HEK293 (cell line): ENCODE results near the gene ZNF821.

ENCODE experiments used
- GLI4 ChIP-seq: fragments of 450-650 bp; formaldehyde crosslinking; IDR thresholded peaks from 2 replicates; pipeline ENCODE4 v1.5.1; 2016; ENCODE audit warnings: missing biosample characterization, missing genetic modification characterization
- HOXA7 ChIP-seq: sonication (generic); formaldehyde crosslinking; IDR thresholded peaks from 2 replicates; pipeline ENCODE4 v1.8.1; 2022; ENCODE audit warnings: missing genetic modification reagents, borderline replicate concordance
- KLF10 ChIP-seq: fragments of 450-650 bp; IDR thresholded peaks from 2 replicates; pipeline ENCODE4 v1.5.1; 2018; ENCODE audit warnings: missing biosample characterization, mild to moderate bottlenecking, missing genetic modification characterization
- REPIN1 ChIP-seq: fragments of 450-650 bp; formaldehyde crosslinking; IDR thresholded peaks from 2 replicates; pipeline ENCODE4 v1.5.1; 2017; ENCODE audit warnings: missing biosample characterization, missing genetic modification characterization, low read depth
- SETDB1 ChIP-seq: IDR thresholded peaks from one replicate; pipeline ENCODE4 v1.6.1; 2017; ENCODE audit warnings: mild to moderate bottlenecking, low read length, moderate library complexity, mixed read lengths; ENCODE audit not compliant: insufficient read length
- WT1 ChIP-seq: fragments of 450-650 bp; formaldehyde crosslinking; IDR thresholded peaks from 2 replicates; pipeline ENCODE4 v1.5.1; 2016; ENCODE audit warnings: missing biosample characterization, missing genetic modification characterization
- ZBTB17 ChIP-seq: fragments of 450-650 bp; formaldehyde crosslinking; IDR thresholded peaks from 2 replicates; pipeline ENCODE4 v1.5.1; 2016; ENCODE audit warnings: missing biosample characterization, missing genetic modification characterization
- ZBTB21 ChIP-seq: fragments of 450-650 bp; formaldehyde crosslinking; IDR thresholded peaks from 2 replicates; pipeline ENCODE4 v1.5.1; 2017; ENCODE audit warnings: missing biosample characterization, missing genetic modification characterization
- ZBTB48 ChIP-seq: fragments of 450-650 bp; formaldehyde crosslinking; IDR thresholded peaks from 2 replicates; pipeline ENCODE4 v1.5.1; 2016; ENCODE audit warnings: missing biosample characterization, missing genetic modification characterization
- ZFHX2 ChIP-seq: fragments of 450-650 bp; formaldehyde crosslinking; conservative IDR thresholded peaks from 2 replicates; pipeline ENCODE4 v1.5.1; 2016; ENCODE audit warnings: missing biosample characterization, missing genetic modification characterization
- ZNF132 ChIP-seq: fragments of 450-650 bp; formaldehyde crosslinking; IDR thresholded peaks from 2 replicates; pipeline ENCODE4 v1.5.1; 2017; ENCODE audit warnings: missing biosample characterization, missing genetic modification characterization, borderline replicate concordance
- ZNF18 ChIP-seq: fragments of 450-650 bp; formaldehyde crosslinking; IDR thresholded peaks from 2 replicates; pipeline ENCODE4 v1.5.1; 2016; ENCODE audit warnings: missing biosample characterization, missing genetic modification characterization
- ZNF24 ChIP-seq: fragments of 450-650 bp; formaldehyde crosslinking; IDR thresholded peaks from 2 replicates; pipeline ENCODE4 v1.5.1; 2016; ENCODE audit warnings: missing biosample characterization, missing genetic modification characterization
- ZNF248 ChIP-seq: fragments of 450-650 bp; formaldehyde crosslinking; IDR thresholded peaks from 2 replicates; pipeline ENCODE4 v1.5.1; 2017; ENCODE audit warnings: missing biosample characterization, missing genetic modification characterization
- ZNF292 ChIP-seq: fragments of 450-650 bp; formaldehyde crosslinking; IDR thresholded peaks from 2 replicates; pipeline ENCODE4 v1.5.1; 2016; ENCODE audit warnings: low read depth, missing biosample characterization, missing genetic modification characterization, borderline replicate concordance
- ZNF302 ChIP-seq: fragments of 450-650 bp; formaldehyde crosslinking; IDR thresholded peaks from 2 replicates; pipeline ENCODE4 v1.5.1; 2016; ENCODE audit warnings: missing biosample characterization, missing genetic modification characterization, low read depth
- ZNF335 ChIP-seq: fragments of 450-650 bp; formaldehyde crosslinking; conservative IDR thresholded peaks from 2 replicates; pipeline ENCODE4 v1.5.1; 2016; ENCODE audit warnings: missing biosample characterization, missing genetic modification characterization
- ZNF404 ChIP-seq: fragments of 450-650 bp; formaldehyde crosslinking; IDR thresholded peaks from 2 replicates; pipeline ENCODE4 v1.5.1; 2017; ENCODE audit warnings: missing biosample characterization, missing genetic modification characterization
- ZNF416 ChIP-seq: fragments of 450-650 bp; formaldehyde crosslinking; IDR thresholded peaks from 2 replicates; pipeline ENCODE4 v1.5.1; 2016; ENCODE audit warnings: missing biosample characterization, missing genetic modification characterization
- ZNF48 ChIP-seq: fragments of 450-650 bp; formaldehyde crosslinking; IDR thresholded peaks from 2 replicates; pipeline ENCODE4 v1.5.1; 2016; ENCODE audit warnings: missing biosample characterization, missing genetic modification characterization
- ZNF513 ChIP-seq: fragments of 450-650 bp; IDR thresholded peaks from 2 replicates; pipeline ENCODE4 v1.5.1; 2018; ENCODE audit warnings: missing biosample characterization, missing genetic modification characterization
- ZNF548 ChIP-seq: fragments of 450-650 bp; formaldehyde crosslinking; IDR thresholded peaks from 2 replicates; pipeline ENCODE4 v1.5.1; 2016; ENCODE audit warnings: missing biosample characterization, missing genetic modification characterization
- ZNF561 ChIP-seq: fragments of 450-650 bp; IDR thresholded peaks from 2 replicates; pipeline ENCODE4 v1.5.1; 2018; ENCODE audit warnings: missing biosample characterization, missing genetic modification characterization, borderline replicate concordance
- ZNF600 ChIP-seq: fragments of 450-650 bp; formaldehyde crosslinking; IDR thresholded peaks from 2 replicates; pipeline ENCODE4 v1.5.1; 2016; ENCODE audit warnings: missing biosample characterization, missing genetic modification characterization
- ZNF664 ChIP-seq: fragments of 450-650 bp; formaldehyde crosslinking; IDR thresholded peaks from 2 replicates; pipeline ENCODE4 v1.5.1; 2016; ENCODE audit warnings: missing biosample characterization, missing genetic modification characterization
- ZNF692 ChIP-seq: fragments of 450-650 bp; formaldehyde crosslinking; IDR thresholded peaks from 2 replicates; pipeline ENCODE4 v1.5.1; 2016; ENCODE audit warnings: missing biosample characterization, missing genetic modification characterization
- ZNF76 ChIP-seq: fragments of 450-650 bp; formaldehyde crosslinking; IDR thresholded peaks from 2 replicates; pipeline ENCODE4; 2016; ENCODE audit warnings: low read depth, missing biosample characterization, missing genetic modification characterization, borderline replicate concordance
- ZNF777 ChIP-seq: fragments of 450-650 bp; formaldehyde crosslinking; IDR thresholded peaks from 2 replicates; pipeline ENCODE4 v1.5.1; 2017; ENCODE audit warnings: missing biosample characterization, missing genetic modification characterization, borderline replicate concordance
- ZNF791 ChIP-seq: fragments of 450-650 bp; formaldehyde crosslinking; IDR thresholded peaks from 2 replicates; pipeline ENCODE4 v1.5.1; 2016; ENCODE audit warnings: missing biosample characterization, missing genetic modification characterization
- ZSCAN23 ChIP-seq: fragments of 450-650 bp; formaldehyde crosslinking; IDR thresholded peaks from 2 replicates; pipeline ENCODE4 v1.5.1; 2016; ENCODE audit warnings: missing biosample characterization, missing genetic modification characterization
- ZSCAN30 ChIP-seq: fragments of 450-650 bp; IDR thresholded peaks from 2 replicates; pipeline ENCODE4 v1.5.1; 2018; ENCODE audit warnings: missing biosample characterization, mild to moderate bottlenecking, missing genetic modification characterization, moderate library complexity
- ZSCAN4 ChIP-seq: fragments of 450-650 bp; formaldehyde crosslinking; IDR thresholded peaks from 2 replicates; pipeline ENCODE4 v1.5.1; 2017; ENCODE audit warnings: missing biosample characterization, missing genetic modification characterization
- TF ChIP-seq, protein P1 (sequence below): fragments of 450-650 bp; formaldehyde crosslinking; IDR thresholded peaks from 2 replicates; pipeline ENCODE4 v1.5.1; 2016; ENCODE audit warnings: missing biosample characterization, missing genetic modification characterization

The ZNF821 gene

GRCh38 chr16:71894921-71895678, 11.1 kb upstream of the ZNF821 start, which contains the start of gene IST1 (continued):
- TF ChIP-seq KLF10 (tag by site-specific recombination): peak; percentile 93
- TF ChIP-seq, protein P1, sequence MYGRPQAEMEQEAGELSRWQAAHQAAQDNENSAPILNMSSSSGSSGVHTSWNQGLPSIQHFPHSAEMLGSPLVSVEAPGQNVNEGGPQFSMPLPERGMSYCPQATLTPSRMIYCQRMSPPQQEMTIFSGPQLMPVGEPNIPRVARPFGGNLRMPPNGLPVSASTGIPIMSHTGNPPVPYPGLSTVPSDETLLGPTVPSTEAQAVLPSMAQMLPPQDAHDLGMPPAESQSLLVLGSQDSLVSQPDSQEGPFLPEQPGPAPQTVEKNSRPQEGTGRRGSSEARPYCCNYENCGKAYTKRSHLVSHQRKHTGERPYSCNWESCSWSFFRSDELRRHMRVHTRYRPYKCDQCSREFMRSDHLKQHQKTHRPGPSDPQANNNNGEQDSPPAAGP: peak; percentile 94
- TF ChIP-seq ZNF302 (tag by site-specific recombination): no peak
- TF ChIP-seq REPIN1 (tag by site-specific recombination): 0 out of 2 replicates have a peak, but pooled peaks have one; percentile 67
- TF ChIP-seq ZNF18 (tag by site-specific recombination): no peak
- no peak for TF ChIP-seq ZNF292
- TF ChIP-seq ZNF335 (tag by site-specific recombination): peak; percentile 30
- TF ChIP-seq SETDB1: no peak
- peak; percentile 71; the same call in 1 of the 2 replicates for TF ChIP-seq ZNF76 (tag by site-specific recombination)
- TF ChIP-seq ZNF664 (tag by site-specific recombination): 0 out of 2 replicates have a peak, but pooled peaks have one; percentile 6
- 0 out of 2 replicates have a peak, but pooled peaks have one; percentile 18 for TF ChIP-seq WT1
- peak; percentile 84 for TF ChIP-seq ZBTB17 (tag by site-specific recombination)
- no peak for TF ChIP-seq ZNF132 (tag by site-specific recombination)
- TF ChIP-seq ZNF48 (tag by site-specific recombination): no peak
- no peak for TF ChIP-seq ZNF548 (tag by site-specific recombination)
- no peak for TF ChIP-seq ZNF404
- TF ChIP-seq ZNF248 (tag by site-specific recombination): no peak
- TF ChIP-seq ZNF692 (tag by site-specific recombination): peak; percentile 97
- TF ChIP-seq ZNF777 (tag by site-specific recombination): peak; percentile 40; the same call in 1 of the 2 replicates
- TF ChIP-seq ZFHX2 (tag by site-specific recombination): peak; percentile 89
- TF ChIP-seq ZNF24: peak; percentile 87
- TF ChIP-seq ZNF791 (tag by site-specific recombination): no peak
- no peak for TF ChIP-seq ZSCAN4 (tag by site-specific recombination)
- TF ChIP-seq ZNF416: no peak
- no peak for TF ChIP-seq HOXA7
- peak; percentile 90 for TF ChIP-seq ZNF600 (tag by site-specific recombination)
- no peak; the same call in 1 of the 2 replicates for TF ChIP-seq ZNF513 (tag by site-specific recombination)
- 0 out of 2 replicates have a peak, but pooled peaks have one; percentile 73 for TF ChIP-seq ZSCAN23 (tag by site-specific recombination)
- no peak for TF ChIP-seq GLI4 (tag by site-specific recombination)
- peak; percentile 96 for TF ChIP-seq ZBTB48 (tag by site-specific recombination)
- TF ChIP-seq ZBTB21 (tag by site-specific recombination): peak; percentile 74
- TF ChIP-seq ZSCAN30 (tag by site-specific recombination): peak; percentile 62
- TF ChIP-seq ZNF561: peak; percentile 98
